ENCODE measurements around the gene NAGLU. TPM values are rescaled to one million over a fixed set of nuclear protein-coding genes. Genes with fewer than 3 reads are reported as not detected.

Gene NAGLU
- total and polyA plus RNA-seq, 2 of the 13 experiments (the other 11 are each of a cell fraction or from before 2014, with no cell fraction given) = 28.2 to 40.1 TPM

- TF ChIP-seq KAT7 (CRISPR knock-in tag; IDR thresholded peaks at IDR 0.05; ENCODE audit: borderline replicate concordance) (no peak), FOSL2 (CRISPR knock-in tag; IDR thresholded peaks at IDR 0.05) (peak; percentile 44; the same call in 1 of the 2 replicates), HDAC1 (CRISPR knock-in tag; IDR thresholded peaks at IDR 0.05) (peak; percentile 73; the same call in 1 of the 2 replicates), TERF1 (CRISPR knock-in tag; IDR thresholded peaks at IDR 0.05) (no peak), ZGPAT (CRISPR knock-in tag; IDR thresholded peaks at IDR 0.05) (peak; percentile 68), SMC3 (IDR thresholded peaks at IDR 0.05; ENCODE audit: low read length) (no peak), DRAP1 (CRISPR knock-in tag; IDR thresholded peaks at IDR 0.05) (peak; percentile 80), AKNA (CRISPR knock-in tag; IDR thresholded peaks at IDR 0.05; ENCODE audit: borderline replicate concordance) (peak; percentile 85; the same call in 1 of the 2 replicates), ZNF770 (CRISPR knock-in tag; IDR thresholded peaks at IDR 0.05) (no peak), ATRX (CRISPR knock-in tag; IDR thresholded peaks at IDR 0.05; ENCODE audit: borderline replicate concordance) (no peak), CC2D1A (CRISPR knock-in tag; IDR thresholded peaks at IDR 0.05) (no peak), NFIB (CRISPR knock-in tag; IDR thresholded peaks at IDR 0.05; ENCODE audit: borderline replicate concordance) (peak; percentile 89; the same call in 1 of the 2 replicates), ARNT2 (CRISPR knock-in tag; IDR thresholded peaks at IDR 0.05; ENCODE audit: low read depth) (peak; percentile 84; the same call in 1 of the 2 replicates), PRDM15 (CRISPR knock-in tag; IDR thresholded peaks at IDR 0.05) (0 out of 2 replicates have a peak, but pooled peaks have one; percentile 42), SOX5 (CRISPR knock-in tag; IDR thresholded peaks at IDR 0.05; ENCODE audit: borderline replicate concordance) (peak; percentile 67; the same call in 1 of the 2 replicates), FOXA1 (IDR thresholded peaks at IDR 0.05) (no peak), FOXA1 (CRISPR knock-in tag; IDR thresholded peaks at IDR 0.05) (no peak)
Measured at GRCh38 chr17:42536048-42536371, at the start of gene NAGLU (continued).

Data from HepG2 (cell line).